Aorta (tissue), 5 donors: Measurements from ENCODE around the gene SYCP2L. TPM values are rescaled to one million over a fixed set of nuclear protein-coding genes. Genes with fewer than 3 reads are reported as not detected.
A peak's percentile ranks its signal among the peaks of the same experiment; 100 is the strongest.
"Not testable (repeated sequence)": the region's sequence is repeated elsewhere in the genome, so short reads cannot be mapped to it uniquely, and the experiment has no call there.

Experiments
- ATAC-seq: fragments of 200-7000 bp; cut with Tn5 transposase; one replicate; pipeline ENCODE4 v1.9.1; 2022; ENCODE audit warnings: moderate library complexity; ENCODE audit not compliant: low FRiP score
- DNase-seq, 2 donors: peaks; one replicate each; pipeline ENCODE4 v3.0.0-alpha.2; 2020
- H3K27ac ChIP-seq, 2 donors: one replicate each; pipeline ENCODE4 v1.5.1; 2013; ENCODE audit warnings: low read length in 2 of 2, mild to moderate bottlenecking in 2 of 2, moderate library complexity in 2 of 2, control low read depth in 1 of 2, inconsistent platforms in 1 of 2, low read depth in 1 of 2
- H3K27me3 ChIP-seq, 2 donors: one replicate each; pipeline ENCODE4 v1.6.1; 2013; ENCODE audit warnings: control low read depth in 1 of 2, low read length in 1 of 2, mild to moderate bottlenecking in 1 of 2, moderate library complexity in 1 of 2; ENCODE audit not compliant: insufficient read depth in 2 of 2, control insufficient read depth in 1 of 2
- H3K36me3 ChIP-seq, 2 donors: one replicate each; pipeline ENCODE4 v1.6.1; 2013; ENCODE audit warnings: control low read depth in 1 of 2, low read length in 1 of 2, mild to moderate bottlenecking in 1 of 2; ENCODE audit not compliant: insufficient read depth in 2 of 2, control insufficient read depth in 1 of 2
- H3K4me1 ChIP-seq, 2 donors: one replicate each; pipeline ENCODE4 v1.6.1; 2013; ENCODE audit warnings: low read length in 2 of 2, control low read depth in 1 of 2, mild to moderate bottlenecking in 1 of 2, moderate library complexity in 1 of 2; ENCODE audit not compliant: insufficient read depth in 2 of 2, control insufficient read depth in 1 of 2
- H3K4me3 ChIP-seq, 2 donors: one replicate each; pipeline ENCODE4 v1.5.1; 2013; ENCODE audit warnings: low read length in 2 of 2, control low read depth in 1 of 2, mild to moderate bottlenecking in 1 of 2
- H3K9me3 ChIP-seq: one replicate; pipeline ENCODE4 v1.6.1; 2013; ENCODE audit warnings: mild to moderate bottlenecking, low read length; ENCODE audit not compliant: control insufficient read depth
- WGBS, 2 donors: extraction: QIAGEN DNeasy Blood & Tissue Kit; methylation state at CpG; one replicate each; pipeline ENCODE4 v1.1.7; 2013; 5-methylcytosine and 5-hydroxymethylcytosine counted together
- intact Hi-C, 2 donors: fragments of 100-400 bp; cut with DNase I; formaldehyde crosslinking; loops; one replicate each; pipeline versions ENCODE4 v1.14.2 to v1.15.0; 2022
- polyA plus RNA-seq, 2 donors: library from polyadenylated mRNA; stranded (reverse); fragments of 200-250 nt; gene quantifications; one replicate each; pipeline ENCODE4 v1.2.3, GENCODE V29; 2013
- total RNA-seq, 2 donors: library from RNA; stranded (reverse); fragmentation: NEBNext Ultra II Directional; extraction: Animal tissue kit (Norgen Biotek cat#: 25700); gene quantifications; one replicate each; pipeline ENCODE4 v1.2.1, GENCODE V29; 2021
- donor health status: healthy with polysubstance abuse.
- donor health status: Bipolar disorder and iron deficiency.
- donor health status: DM: no; HTN: no; CAD: no.
- donor health status: DM: no; HTN: no; CAD: no.
- donor health status: DM: yes; HTN: yes; CAD: no.

Gene SYCP2L
- total and polyA plus RNA-seq, 4 donors: 0.95 to 2.0 (median 1.3) TPM; not detected in 1

- H3K4me3 ChIP-seq, H3K27ac ChIP-seq, H3K36me3 ChIP-seq, ATAC-seq, H3K27me3 ChIP-seq, intact Hi-C loops, H3K9me3 ChIP-seq, DNase-seq, H3K4me1 ChIP-seq: not testable (repeated sequence)
- 92 to 93% methylated on average over 3 of the region's 3 CpGs for WGBS, 2 donors
Observed at GRCh38 chr6:10919520-10919919, 32.7 kb downstream of the SYCP2L start.

- ATAC-seq: no peak
- H3K36me3 ChIP-seq: no peaks in the 10 kb centered on the region
- intact Hi-C loops: no loop called here
- WGBS, 2 donors: 42 to 47% methylated on average over 1 of the region's 1 CpG
- DNase-seq: no peak
- H3K4me1 ChIP-seq: no peaks in the 10 kb centered on the region
- no peak overlapping the region for H3K4me3 ChIP-seq
- no peak overlapping the region for H3K27ac ChIP-seq
- H3K9me3 ChIP-seq: no peaks in the 10 kb centered on the region
- H3K27me3 ChIP-seq: no peaks in the 10 kb centered on the region
Observed at GRCh38 chr6:10933126-10933525, 46.3 kb downstream of the SYCP2L start.

GRCh38 chr6:10939840-10940239 lies 53.0 kb downstream of the SYCP2L start:
- DNase-seq: no peak
- no peak overlapping the region for H3K27ac ChIP-seq
- intact Hi-C loops: no loop called here
- H3K27me3 ChIP-seq: no peaks in the 10 kb centered on the region
- WGBS, 2 donors: 95 to 98% methylated on average over 2 of the region's 2 CpGs
- no peaks in the 10 kb centered on the region for H3K36me3 ChIP-seq
- no peak overlapping the region for H3K4me3 ChIP-seq
- no peak for ATAC-seq
- H3K4me1 ChIP-seq: no peaks in the 10 kb centered on the region
- no peaks in the 10 kb centered on the region for H3K9me3 ChIP-seq

GRCh38 chr6:10945845-10946244 lies 59.0 kb downstream of the SYCP2L start:
- no peak for DNase-seq
- H3K36me3 ChIP-seq: no peaks in the 10 kb centered on the region
- intact Hi-C loops: no loop called here
- no peaks in the 10 kb centered on the region for H3K27me3 ChIP-seq
- H3K27ac ChIP-seq: no peak overlapping the region
- WGBS, 2 donors: 77 to 92% methylated on average over 1 of the region's 1 CpG
- no peaks in the 10 kb centered on the region for H3K4me1 ChIP-seq
- H3K4me3 ChIP-seq: no peak overlapping the region
- no peaks in the 10 kb centered on the region for H3K9me3 ChIP-seq
- no peak for ATAC-seq

GRCh38 chr6:10947966-10948365 lies 61.1 kb downstream of the SYCP2L start:
- H3K27ac ChIP-seq: no peak overlapping the region
- no peaks in the 10 kb centered on the region for H3K36me3 ChIP-seq
- no peak overlapping the region for H3K4me3 ChIP-seq
- DNase-seq: no peak
- WGBS, 2 donors: 84 to 96% methylated on average over 5 of the region's 5 CpGs
- no peaks in the 10 kb centered on the region for H3K4me1 ChIP-seq
- intact Hi-C loops: no loop called here
- H3K27me3 ChIP-seq: no peaks in the 10 kb centered on the region
- no peak for ATAC-seq
- no peaks in the 10 kb centered on the region for H3K9me3 ChIP-seq

GRCh38 chr6:10949579-10950490 lies 63.0 kb downstream of the SYCP2L start:
- Histone ChIP-seq H3K4me1 (no peaks in the 10 kb centered on the region), H3K36me3 (no peaks in the 10 kb centered on the region), H3K9me3 (no peaks in the 10 kb centered on the region), H3K27me3 (no peaks in the 10 kb centered on the region), H3K27ac (no peak overlapping the region), H3K4me3 (no peak overlapping the region)
- no peak for ATAC-seq
- 92 to 93% methylated on average over 6 of the region's 6 CpGs for WGBS, 2 donors
- no peak for DNase-seq
- intact Hi-C loops: loop anchor here (5.0 to 10.0 kb wide), 3 partner anchors 115 to 627 kb away; no protein-coding TSS in a partner anchor

GRCh38 chr6:10951675-10952282 lies 64.9 kb downstream of the SYCP2L start:
- H3K27me3 ChIP-seq: no peaks in the 10 kb centered on the region
- H3K27ac ChIP-seq: no peak overlapping the region
- DNase-seq (no peak), ATAC-seq (no peak)
- no peaks in the 10 kb centered on the region for H3K4me1 ChIP-seq
- H3K4me3 ChIP-seq: no peak overlapping the region
- 12 to 15% methylated on average over 6 of the region's 6 CpGs for WGBS, 2 donors
- H3K9me3 ChIP-seq: no peaks in the 10 kb centered on the region
- intact Hi-C loops: loop anchor here (5.0 to 10.0 kb wide), 3 partner anchors 113 to 626 kb away; no protein-coding TSS in a partner anchor
- H3K36me3 ChIP-seq: no peaks in the 10 kb centered on the region

GRCh38 chr6:10954590-10955010 lies 67.7 kb downstream of the SYCP2L start:
- Histone ChIP-seq H3K36me3 (peaks cover 0 to 3% of the 10 kb centered on the region in 2 donors), H3K27ac (no peak overlapping the region), H3K9me3 (no peaks in the 10 kb centered on the region), H3K27me3 (no peaks in the 10 kb centered on the region), H3K4me3 (no peak overlapping the region), H3K4me1 (no peaks in the 10 kb centered on the region)
- intact Hi-C loops: loop anchor here (5.0 to 10.0 kb wide), 3 partner anchors 110 to 623 kb away; no protein-coding TSS in a partner anchor
- WGBS, 2 donors: 33% methylated on average over 15 of the region's 15 CpGs
- ATAC-seq (peak; percentile 54), DNase-seq (peak; percentile 74 to 87)
